Measurements from ENCODE around the gene C15orf39. TPM values are rescaled to one million over a fixed set of nuclear protein-coding genes. Genes with fewer than 3 reads are reported as not detected.
A peak's percentile ranks its signal among the peaks of the same experiment; 100 is the strongest.

The C15orf39 gene
- total and polyA plus RNA-seq, 2 of the 13 experiments (the other 11 are each of a cell fraction or from before 2014, with no cell fraction given) = 6.2 to 13.5 TPM

- 0 out of 2 replicates have a peak, but pooled peaks have one; percentile 8 for TF ChIP-seq GABPB1 (CRISPR knock-in tag; IDR thresholded peaks at IDR 0.05)
- TF ChIP-seq HNRNPUL1 (IDR thresholded peaks at IDR 0.05; ENCODE audit: low read depth, low read length) = no peak
- no peak for TF ChIP-seq YY1 (IDR thresholded peaks at IDR 0.05; ENCODE audit: insufficient read depth, insufficient replicate concordance, low read depth, low read length)
- TF ChIP-seq RNF2 (conservative IDR thresholded peaks at IDR 0.05; ENCODE audit: low read depth) = 0 out of 2 replicates have a peak, but pooled peaks have one; percentile 61
- TF ChIP-seq ZNF296 (CRISPR knock-in tag; conservative IDR thresholded peaks at IDR 0.05) = no peak
- TF ChIP-seq EHMT2 (IDR thresholded peaks at IDR 0.05; ENCODE audit: borderline replicate concordance, low read depth, low read length) = no peak
- TF ChIP-seq ATF7-NPFF (CRISPR knock-in tag; IDR thresholded peaks at IDR 0.05; ENCODE audit: low read depth) = no peak; the same call in 1 of the 2 replicates
- peak; percentile 85 for TF ChIP-seq DR1 (CRISPR knock-in tag; IDR thresholded peaks at IDR 0.05)
- peak; percentile 66 for TF ChIP-seq ZNF781 (CRISPR knock-in tag; IDR thresholded peaks at IDR 0.05; ENCODE audit: borderline replicate concordance, not compliant biosample characterization)
- TF ChIP-seq ZBTB3 (CRISPR knock-in tag; IDR thresholded peaks at IDR 0.05; ENCODE audit: borderline replicate concordance, low read depth) = no peak
- no peak for TF ChIP-seq KDM4B (CRISPR knock-in tag; IDR thresholded peaks at IDR 0.05)
- TF ChIP-seq GATA4 (IDR thresholded peaks at IDR 0.05; ENCODE audit: borderline replicate concordance, low read depth) = peak; percentile 61; the same call in 1 of the 2 replicates
- TF ChIP-seq ZNF468 (CRISPR knock-in tag; IDR thresholded peaks at IDR 0.05) = no peak
- TF ChIP-seq CBX5 (CRISPR knock-in tag; IDR thresholded peaks at IDR 0.05; ENCODE audit: borderline replicate concordance) = no peak
- TF ChIP-seq ZNF557 (CRISPR knock-in tag; IDR thresholded peaks at IDR 0.05) = no peak
- 0 out of 2 replicates have a peak, but pooled peaks have one; percentile 21 for TF ChIP-seq ZSCAN9 (CRISPR knock-in tag; IDR thresholded peaks at IDR 0.05; ENCODE audit: borderline replicate concordance)
- TF ChIP-seq ZSCAN21 (CRISPR knock-in tag; IDR thresholded peaks at IDR 0.05; ENCODE audit: borderline replicate concordance) = no peak
- 0 out of 2 replicates have a peak, but pooled peaks have one; percentile 29 for TF ChIP-seq KLF6 (CRISPR knock-in tag; IDR thresholded peaks at IDR 0.05)
- peak; percentile 40; the same call in 1 of the 2 replicates for TF ChIP-seq KAT8 (CRISPR knock-in tag; IDR thresholded peaks at IDR 0.05)
Observed at GRCh38 chr15:75198560-75199356, 2.9 kb upstream of the C15orf39 start (continued).

All from HepG2 (cell line).